SIG-M5 (cell line): Measurements from ENCODE around the gene YPEL2.
"Not testable (repeated sequence)": the region's sequence is repeated elsewhere in the genome, so short reads cannot be mapped to it uniquely, and the experiment has no call there.

Experiments
- DNase-seq: peaks from one replicate; lab custom pipeline; 2025; lab: John Stamatoyannopoulos, UW

The YPEL2 gene

DNA sequence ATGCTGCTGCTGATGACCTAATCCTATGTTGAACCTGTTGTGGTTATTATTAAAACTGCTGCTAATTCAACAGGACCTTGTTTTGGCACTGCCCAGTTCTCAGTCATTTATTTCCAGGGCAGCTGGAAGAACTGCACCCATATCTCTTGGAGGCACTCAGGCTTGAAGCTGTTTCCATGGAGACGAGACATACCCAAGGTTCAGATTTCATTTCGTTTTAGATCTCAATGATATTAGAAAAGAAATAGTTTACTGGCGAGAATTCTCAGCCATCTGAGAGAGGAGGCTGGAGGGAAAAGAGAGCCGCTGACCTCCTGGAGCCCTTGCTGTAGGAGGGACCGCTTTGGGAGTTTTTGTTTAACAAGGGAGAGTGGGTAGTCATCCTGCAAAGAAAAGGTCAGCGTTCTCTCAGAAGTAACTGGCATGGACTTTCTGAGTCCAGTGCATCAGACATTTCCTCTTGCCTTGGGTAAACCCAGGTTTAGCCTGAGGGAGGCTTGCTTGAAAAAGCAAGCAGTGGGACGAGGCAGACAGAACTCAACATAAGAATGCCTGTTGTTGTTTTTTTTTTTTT, 75.4 kb downstream of the YPEL2 start:
- no peak for DNase-seq

DNA sequence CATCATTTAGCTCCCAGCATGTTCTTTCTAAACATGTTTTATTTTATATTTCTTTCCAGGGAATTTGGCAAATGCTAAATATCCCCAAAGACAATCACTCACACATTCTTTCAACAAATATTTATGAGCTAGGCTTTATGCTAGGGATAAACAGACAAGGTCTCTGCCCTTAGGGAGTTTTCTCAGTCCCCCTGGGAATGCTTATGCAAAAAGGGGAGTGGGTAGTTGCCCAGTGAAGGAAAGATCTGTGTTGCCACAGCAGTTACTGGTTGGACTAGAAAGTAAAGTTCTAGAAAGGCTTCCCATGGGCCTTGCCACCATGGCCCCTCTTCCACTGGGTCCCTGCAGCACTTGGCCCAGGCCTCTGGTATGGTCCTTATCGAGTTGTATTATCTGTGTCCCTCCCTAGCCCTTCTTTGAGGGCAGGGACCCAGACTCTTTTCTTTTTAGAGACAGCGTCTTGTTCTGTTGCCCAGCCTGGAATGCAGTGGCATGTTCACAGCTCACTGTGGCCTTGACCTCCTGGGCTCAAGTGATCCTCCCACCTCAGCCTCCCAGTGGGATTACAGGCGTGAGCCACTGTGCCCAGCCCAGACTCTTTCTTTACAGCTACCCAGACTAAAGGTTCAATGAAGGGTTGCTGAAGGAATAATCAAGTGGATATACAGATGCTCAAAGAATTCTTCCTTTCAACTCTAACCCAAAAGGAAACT, 78.0 kb downstream of the YPEL2 start:
- DNase-seq: no peak

DNA sequence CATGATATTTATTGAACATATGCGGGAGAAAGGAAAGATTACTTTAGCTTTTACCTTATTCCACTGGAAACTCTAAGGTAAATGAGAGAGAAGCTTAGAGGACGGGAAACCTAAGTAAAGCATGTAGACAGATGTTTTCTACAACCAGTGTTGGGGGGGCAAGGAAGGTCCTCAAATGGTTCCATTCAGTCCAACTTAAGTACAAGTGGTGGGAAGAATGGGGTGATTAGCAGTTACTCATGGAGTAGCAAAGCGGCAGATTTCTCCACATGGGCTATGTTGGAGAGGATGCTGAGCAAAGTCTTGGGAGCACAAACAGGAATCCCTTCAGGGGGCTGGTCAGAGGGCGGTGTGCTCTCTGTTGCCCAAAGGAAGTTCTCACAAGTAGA, 78.6 kb downstream of the YPEL2 start:
- DNase-seq: no peak

DNA sequence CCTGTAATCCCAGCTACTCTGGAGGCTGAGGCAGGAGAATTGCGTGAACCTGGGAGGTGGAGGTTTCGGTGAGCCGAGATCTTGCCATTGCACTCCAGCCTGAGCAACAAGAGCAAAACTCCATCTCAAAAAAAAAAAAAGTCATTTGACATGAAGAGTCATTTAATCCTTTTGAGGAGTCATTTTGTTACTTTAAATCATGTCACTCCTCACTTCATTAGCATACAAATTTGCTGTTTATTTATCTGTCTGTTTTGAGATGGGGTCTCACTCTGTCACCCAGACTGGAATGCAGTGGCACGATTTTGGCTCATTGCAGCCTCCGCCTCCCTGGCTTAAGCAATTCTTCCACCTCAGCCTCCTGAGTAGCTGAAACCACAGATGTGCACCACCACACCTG, 81.0 kb downstream of the YPEL2 start:
- not testable (repeated sequence) for DNase-seq

DNA sequence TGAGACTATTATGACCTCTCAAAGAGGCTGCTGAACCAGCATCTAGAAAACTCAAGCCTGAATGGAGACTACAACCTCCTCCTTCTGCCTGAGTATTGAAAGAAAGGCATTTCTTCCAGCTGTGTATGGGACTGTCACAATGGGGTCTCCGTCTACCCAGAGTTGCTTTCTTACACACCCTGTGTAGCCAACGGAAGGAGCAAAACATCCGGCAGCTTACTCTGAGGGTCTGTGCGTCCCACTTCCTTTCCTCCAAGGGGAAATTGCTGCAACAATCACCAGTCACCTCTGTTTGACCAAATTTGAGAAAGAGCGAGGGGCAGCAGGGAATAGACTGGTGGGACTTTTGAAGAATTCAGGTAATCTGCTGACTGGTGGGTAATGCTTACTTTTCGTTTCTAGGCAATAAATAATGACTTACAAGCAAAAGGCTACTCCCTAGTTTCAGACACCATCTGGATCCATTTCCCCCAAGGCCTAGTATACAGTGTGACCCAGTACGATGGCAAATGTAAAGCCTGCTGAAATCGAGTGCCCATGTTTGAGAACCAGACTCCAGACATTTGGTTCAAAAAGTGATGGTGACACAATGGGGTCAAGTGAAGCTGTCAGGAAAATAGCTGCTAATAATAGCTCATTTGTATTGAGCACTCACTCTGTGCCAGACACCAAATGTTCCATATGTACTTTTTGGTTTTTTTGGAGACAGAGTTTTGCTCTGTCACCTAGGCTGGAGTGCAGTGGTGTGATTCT, 81.7 kb downstream of the YPEL2 start:
- DNase-seq: no peak

DNA sequence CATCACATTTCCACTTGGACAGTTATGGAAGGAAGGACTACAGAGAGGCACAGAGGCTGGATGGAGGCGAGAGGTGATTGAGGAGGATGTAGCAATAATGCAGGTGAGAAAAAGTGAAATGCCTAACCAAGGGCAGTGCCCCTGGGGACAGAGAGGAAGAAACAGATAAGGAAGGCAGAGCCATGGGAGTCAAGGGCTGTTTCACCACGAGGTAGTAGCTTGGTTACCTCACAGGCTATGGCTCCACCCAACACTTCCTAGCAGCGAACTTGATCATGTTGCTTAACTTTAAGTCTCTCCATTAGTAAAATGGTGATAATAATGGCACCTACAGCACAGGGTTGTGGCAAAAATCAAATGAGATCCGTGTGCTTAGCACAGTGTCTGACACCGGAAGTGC, 83.9 kb downstream of the YPEL2 start:
- no peak for DNase-seq

DNA sequence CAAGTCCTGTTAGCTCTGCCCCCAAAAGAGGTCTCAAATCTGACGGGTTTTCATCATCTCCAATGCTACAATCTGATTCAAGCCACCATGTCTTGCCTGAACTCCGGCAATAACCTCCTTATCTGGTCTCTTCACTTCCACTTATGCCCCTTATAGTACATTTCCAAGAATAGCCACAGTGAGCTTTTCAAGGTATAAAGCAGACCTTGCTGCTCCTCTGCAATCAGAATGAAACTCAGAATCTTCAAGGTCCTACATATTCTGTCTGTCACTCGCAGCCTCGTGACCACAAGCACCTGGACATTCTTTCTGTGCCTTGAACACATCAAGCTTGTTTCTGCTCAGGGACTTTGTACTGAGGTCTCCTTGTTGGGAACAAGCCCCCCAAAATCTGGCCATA, 84.7 kb downstream of the YPEL2 start:
- no peak for DNase-seq

DNA sequence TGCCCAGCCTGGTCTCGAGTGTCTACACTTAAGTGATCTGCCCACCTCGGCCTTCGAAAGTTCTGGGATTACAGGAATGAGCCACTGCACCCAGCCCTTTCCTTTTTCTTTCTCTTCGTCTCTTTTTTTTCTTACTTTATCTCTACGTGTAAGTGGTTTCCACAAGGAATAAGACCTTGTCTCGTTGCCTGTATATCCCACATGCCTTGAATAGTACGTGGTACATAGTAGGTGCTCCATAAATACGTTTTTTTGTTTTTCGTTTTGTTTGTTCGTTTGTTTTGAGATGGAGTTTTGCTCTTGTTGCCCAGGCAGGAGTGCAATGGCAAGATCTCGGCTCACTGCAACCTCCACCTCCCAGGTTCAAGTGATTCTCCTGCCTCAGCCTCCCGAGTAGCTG, 86.0 kb downstream of the YPEL2 start:
- no peak for DNase-seq

DNA sequence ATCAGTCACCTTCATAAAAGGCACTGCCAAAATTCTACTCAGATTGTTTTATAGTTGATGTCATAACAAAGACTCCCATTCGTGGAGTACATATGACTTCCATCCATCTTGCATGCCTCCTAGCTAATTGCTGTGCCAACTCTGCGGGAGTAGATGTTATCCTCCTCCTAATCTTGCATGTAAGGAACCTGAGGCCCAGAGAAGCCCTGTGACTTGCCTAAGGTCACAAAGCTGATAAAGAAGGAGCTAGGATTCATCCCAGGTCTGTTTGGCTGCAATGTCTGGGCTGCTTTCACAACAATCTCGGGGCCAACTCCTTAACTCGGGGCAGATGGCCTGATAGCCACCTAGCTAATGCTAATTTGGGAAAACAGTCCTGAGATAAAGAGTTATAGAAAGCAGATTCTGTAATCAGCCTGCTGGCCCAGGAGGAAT, 87.3 kb downstream of the YPEL2 start:
- no peak for DNase-seq

DNA sequence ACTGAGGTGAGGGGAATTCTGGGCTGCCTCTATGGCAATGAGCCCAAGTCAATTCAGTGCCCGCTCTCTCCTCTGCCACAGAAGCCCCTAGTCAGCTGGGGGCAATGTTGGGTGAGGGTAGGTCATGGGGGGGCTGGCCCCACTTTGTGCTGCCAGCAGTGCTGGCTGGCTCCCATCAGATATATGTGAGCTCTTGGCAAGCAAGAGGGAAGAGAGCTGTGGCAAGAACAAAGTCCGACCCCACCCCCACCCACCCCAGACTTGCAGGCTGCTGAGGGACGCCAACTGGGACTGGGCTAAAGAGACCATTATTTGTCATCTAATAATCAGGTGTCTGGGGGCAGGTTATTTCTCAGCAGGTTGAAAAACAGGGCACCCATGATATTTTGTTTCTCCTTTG, 89.4 kb downstream of the YPEL2 start:
- no peak for DNase-seq

DNA sequence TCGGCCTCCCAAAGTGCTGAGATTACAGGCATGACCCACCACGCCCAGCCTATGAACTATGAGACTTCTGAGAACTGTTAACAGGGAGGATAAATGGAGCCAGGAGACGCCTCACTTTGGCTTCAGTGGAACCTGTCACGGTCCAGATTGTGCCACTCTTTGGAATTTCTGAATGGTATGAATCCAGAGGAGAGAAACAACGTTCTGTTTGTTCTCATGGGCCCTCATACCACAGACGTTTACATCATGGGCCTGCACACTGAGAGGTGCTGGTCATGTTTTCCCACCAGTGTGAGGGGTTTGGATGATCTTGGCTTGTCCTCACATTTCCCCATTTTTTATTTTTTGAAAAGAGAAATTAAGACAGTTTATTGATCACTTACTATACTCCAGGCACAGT, 90.3 kb downstream of the YPEL2 start:
- no peak for DNase-seq

DNA sequence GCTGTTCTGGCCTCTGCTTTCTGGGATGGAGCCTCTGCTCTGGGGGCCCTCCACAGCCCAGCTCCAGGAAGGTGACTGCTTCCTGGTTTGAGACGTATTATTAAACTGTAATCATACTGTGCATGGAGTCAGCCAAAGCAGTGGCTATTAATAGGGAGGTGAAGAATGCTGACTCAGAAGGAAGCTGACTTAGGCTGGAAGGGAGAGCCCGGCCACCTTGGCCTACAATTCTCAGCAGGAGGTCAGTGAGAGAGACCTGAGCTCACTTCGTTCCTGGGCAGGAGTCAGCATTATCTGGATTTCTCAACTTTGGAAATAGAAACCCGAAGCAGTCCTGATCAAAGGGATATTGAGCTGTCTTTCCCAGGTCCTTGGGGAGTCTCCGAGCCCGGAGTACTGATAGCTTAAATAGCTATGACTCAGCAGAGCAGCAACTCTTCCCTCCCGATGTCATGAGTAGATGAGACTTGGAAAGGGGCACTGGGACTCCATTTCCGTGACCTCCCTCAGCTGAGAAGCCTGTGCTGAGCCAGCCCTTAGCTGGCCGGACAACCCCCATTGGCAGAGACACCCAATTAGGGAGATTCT, 91.8 kb downstream of the YPEL2 start:
- DNase-seq: no peak

DNA sequence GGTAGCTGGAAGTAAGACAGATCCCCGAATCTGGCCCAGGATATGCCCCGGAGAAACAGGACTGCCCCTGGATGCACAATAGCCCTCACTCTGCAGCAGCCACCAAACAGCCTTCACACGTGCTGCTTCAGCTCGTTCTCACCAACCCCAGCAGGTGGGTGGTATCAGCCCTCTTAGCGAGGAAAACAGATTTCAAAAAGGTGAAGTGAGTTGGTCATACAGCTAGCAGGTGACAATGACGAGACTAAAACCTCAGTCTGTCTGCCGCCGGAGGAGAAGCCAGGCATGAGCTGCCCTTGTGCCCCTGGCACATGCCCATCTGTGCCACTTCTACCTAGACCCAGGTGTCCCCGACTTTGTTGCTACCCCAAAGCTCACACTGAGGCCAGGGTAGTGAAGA, 92.4 kb downstream of the YPEL2 start:
- no peak for DNase-seq

DNA sequence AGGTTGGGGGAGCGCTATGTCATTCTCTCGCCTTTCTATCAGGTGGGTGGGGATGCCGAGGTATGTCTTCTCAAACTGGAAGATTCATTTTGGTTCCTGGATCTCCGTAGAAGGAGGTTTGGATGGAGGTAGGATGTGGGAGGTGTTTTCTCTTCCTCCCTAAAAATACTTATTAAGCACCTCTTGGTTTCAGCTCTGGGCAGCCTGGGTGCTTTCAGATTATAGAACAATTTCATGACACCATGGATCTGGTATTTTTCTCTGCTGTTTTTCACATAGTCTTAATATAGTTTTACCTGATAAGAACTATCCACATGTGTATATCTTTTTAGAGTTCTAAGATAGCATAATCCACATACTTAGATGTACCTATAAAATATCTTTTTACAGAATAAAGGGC, 92.9 kb downstream of the YPEL2 start:
- DNase-seq: no peak

DNA sequence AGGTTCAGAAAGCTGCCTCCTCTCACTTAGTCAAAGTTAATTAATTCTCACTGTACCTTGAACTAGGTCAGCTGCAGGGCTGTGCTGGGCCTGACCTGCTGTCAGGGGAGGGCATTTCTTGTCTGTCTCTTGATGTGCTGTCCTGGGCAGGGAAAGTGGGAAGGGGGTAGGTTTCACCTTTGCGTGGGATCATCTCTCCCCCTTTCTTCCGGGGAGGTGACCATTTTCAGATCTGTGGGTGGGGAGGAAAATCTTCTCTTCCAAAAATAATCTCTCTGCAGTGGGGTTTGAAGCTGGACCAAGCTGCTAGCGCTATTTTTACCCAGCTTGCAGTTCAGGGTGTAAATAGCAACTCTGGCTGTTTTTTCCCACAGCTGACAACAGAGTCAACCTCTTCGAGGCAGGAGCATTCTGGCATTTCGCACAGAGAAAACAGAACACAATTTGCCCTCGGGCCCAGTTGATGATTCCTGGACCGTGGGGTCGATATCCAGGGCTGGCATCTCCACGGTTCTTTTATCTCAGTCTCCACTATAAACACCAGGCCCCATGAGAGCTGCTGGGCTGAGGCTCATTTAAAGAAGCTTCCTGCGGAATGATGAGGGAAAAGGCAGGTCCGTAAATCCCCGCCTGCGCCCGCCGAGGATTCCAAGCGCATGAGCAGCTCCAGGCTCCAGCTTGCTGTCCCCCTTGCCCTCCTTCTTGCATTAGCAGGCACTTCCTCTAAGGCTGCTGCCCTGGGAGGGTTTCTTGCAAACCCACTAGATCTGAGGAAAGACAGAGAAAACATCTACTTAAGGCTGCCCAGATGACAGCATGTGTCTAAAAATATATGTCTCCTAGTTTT, 93.9 kb downstream of the YPEL2 start:
- DNase-seq: no peak

DNA sequence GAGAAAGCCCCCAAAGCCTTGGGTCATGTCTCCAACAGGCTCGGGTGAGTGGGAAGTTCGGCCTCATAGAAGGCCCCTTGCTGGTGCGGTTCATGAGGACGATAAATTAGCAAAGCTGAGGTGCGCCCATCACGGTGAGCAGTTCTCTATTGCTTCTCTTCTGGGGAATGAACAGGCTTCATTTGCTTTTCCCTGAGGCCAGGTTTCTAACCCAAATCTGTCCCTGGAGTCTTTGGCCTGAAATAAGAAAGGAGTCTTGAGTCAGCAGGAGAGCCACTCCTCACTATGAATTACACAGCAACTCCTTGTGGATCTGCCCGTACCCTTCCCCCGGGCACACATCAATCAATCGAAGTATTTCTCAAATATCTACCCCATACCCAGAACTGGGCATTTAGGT, 94.6 kb downstream of the YPEL2 start:
- DNase-seq: no peak

DNA sequence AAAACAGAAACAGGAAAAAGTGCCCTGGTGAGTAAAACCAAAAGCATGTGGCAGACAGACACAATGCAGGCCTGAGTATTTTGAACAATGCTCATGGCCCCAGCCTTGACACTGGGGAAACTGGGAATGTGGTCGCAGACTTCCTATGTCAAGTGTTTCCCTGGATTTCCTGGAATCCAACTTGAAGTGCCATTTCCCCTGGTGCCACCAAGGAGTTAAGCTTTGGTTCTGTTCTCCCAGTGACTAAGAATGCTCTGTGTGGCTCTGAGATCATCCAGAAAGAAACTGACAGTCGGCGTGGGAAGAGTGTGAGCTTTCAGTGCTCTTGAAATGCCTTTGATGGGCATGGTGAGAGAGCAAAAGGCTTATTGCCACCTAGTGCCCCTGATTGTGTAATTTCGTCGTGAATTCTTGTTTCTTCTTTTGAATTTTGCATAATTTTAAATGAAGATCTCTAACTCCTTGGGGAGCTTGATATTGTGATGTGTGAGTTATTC, 96.0 kb downstream of the YPEL2 start:
- no peak for DNase-seq

DNA sequence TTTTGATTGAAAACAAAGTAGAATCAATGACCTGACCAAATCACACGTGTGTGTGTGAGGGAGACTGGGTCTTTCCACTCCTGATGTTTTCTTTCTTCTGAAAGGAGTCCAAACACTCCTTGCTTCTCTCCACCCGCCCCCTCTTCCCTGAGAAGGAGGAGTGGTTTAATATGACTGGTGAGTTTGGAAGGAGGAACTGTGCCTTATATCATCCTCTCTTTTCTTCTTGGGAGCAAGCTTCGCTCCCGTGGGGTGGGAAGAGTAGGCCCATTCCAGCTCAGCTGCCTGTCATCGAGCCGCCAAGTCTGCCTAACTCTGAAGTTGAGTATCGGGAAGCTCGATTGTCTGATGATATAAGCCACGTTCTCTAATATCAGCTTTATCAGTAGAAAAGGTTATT, 96.5 kb downstream of the YPEL2 start:
- DNase-seq: no peak

DNA sequence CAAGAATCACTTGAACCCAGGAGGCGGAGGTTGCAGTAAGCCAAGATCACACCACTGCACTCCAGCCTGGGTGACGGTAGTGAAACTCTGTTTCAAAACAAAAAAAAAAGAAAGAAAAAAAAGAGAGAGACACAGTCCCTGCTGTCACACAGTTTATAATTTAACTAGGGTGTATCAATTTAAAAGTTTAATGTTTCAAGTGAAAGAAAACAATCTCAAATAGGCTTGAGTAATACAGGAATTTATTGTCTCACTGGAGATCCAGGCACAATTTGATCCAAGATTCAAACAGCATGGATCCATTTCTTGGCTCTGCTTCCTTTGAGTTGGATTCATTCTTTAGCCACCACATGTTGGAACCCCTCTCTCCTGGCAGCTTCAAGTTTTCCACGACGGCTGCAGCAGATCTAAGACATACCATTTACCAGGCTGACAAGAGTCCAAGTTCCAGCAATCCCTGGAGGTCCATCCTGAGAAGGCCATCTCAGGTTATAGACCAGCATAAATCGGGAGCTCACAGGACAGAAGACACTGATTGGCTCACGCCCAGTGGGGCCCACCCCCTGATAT, 97.5 kb downstream of the YPEL2 start:
- no peak for DNase-seq

DNA sequence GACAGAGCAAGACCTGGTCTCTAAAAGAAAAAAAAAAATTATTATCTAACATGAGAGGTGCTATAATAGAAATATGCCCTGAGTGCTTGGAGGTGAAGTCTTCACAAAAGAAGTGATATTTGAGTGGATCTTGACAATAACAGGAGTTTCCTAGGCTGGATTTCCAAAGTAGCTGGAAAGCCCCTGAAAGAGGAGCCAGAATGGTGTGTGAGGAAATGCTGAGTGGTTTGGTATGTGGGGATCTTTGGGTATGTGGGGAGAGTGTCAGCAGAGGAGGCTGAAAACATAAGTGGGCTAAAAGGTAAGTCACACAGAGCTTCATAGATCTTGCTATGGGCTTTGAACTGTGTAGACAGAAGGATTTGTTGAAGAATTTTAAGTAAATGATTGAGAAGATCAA, 100.1 kb downstream of the YPEL2 start:
- DNase-seq: no peak

DNA sequence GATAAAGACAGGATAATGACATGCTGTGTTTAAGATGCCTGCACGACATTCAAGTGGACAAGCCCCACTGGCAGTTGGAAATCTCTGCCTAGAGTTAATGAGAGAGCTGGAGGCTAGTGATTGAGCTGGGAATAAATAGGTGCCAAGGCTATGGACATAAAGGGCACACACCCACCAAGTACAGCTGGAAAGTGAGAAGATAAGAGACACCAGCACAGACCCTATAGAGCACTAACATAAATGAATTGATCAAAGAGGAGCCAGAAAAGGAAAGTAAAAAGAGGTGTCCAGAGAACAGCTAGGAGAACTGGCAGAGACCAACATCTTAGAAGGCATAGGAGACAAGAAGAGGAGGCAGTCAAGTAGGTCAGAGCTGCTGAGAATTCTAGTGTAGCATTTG, 101.2 kb downstream of the YPEL2 start:
- DNase-seq: no peak

DNA sequence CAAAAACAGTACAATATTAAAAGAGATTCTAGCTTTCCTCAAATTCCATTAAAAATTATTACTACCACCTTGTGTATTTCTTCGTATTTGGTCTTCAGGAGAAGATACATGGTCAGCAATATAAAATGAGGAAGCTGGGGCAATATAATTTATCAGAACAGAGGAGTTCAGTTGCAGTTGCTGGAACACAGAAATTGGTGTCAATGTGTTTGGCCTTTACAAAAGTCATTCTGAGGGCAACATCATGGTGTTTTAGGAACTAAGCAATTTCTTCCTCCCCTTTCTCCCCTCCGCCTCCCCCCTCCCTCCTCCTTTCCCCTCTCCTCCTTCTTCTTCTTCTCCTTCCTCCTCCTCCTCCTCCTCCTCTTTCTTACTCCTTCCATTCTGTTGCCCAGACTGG, 102.1 kb downstream of the YPEL2 start:
- no peak for DNase-seq
